Left lung (tissue), 10 donors: ENCODE data around the gene DIMT1. TPM values are rescaled to one million over a fixed set of nuclear protein-coding genes. Genes with fewer than 3 reads are reported as not detected.

Experiments used
- ATAC-seq: fragments of 200-7000 bp; cut with Tn5 transposase; one replicate; pipeline ENCODE4 v1.9.1; 2020; ENCODE audit warnings: moderate library complexity
- DNase-seq, 4 donors: peaks; one replicate each; pipeline ENCODE4 v3.0.0-alpha.2; 2013 to 2020
- H3K27ac ChIP-seq, 2 donors: fragments of 200-600 bp; sonication (generic) in 1 of 2; one replicate each; pipeline versions ENCODE4 v1.5.0 to v1.8.0; 2020 to 2021
- H3K27me3 ChIP-seq, 2 donors: fragments of 200-600 bp; sonication (generic) in 1 of 2; one replicate each; pipeline versions ENCODE4 v1.5.0 to v1.8.0; 2020 to 2021
- H3K36me3 ChIP-seq, 2 donors: fragments of 200-600 bp; sonication (generic) in 1 of 2; one replicate each; pipeline versions ENCODE4 v1.5.0 to v1.8.0; 2020 to 2021
- H3K4me1 ChIP-seq, 2 donors: fragments of 200-600 bp; one replicate each; pipeline ENCODE4 v1.8.0; 2021
- H3K4me3 ChIP-seq, 2 donors: fragments of 200-600 bp; sonication (generic) in 1 of 2; one replicate each; pipeline versions ENCODE4 v1.5.0 to v1.8.0; 2020 to 2021; ENCODE audit warnings: mild to moderate bottlenecking in 1 of 2
- H3K9me3 ChIP-seq, 2 donors: fragments of 200-600 bp; sonication (generic) in 1 of 2; one replicate each; pipeline versions ENCODE4 v1.5.0 to v1.8.0; 2020 to 2021
- intact Hi-C, 2 donors: fragments of 100-400 bp; cut with DNase I; formaldehyde crosslinking; loops; one replicate each; pipeline versions ENCODE4 v1.11.2 to v1.14.2; 2022
- polyA plus RNA-seq, 6 donors: library from polyadenylated mRNA; unstranded; fragments of 120-200 nt; gene quantifications; one replicate each; pipeline ENCODE4 v1.2.1, GENCODE V29; 2013; ENCODE audit not compliant: insufficient read length in 6 of 6
- total RNA-seq, 2 donors: library from RNA; stranded (reverse); fragmentation: NEBNext Ultra II Directional; extraction: Animal tissue kit (Norgen Biotek cat#: 25700); gene quantifications; one replicate each; pipeline ENCODE4 v1.2.1, GENCODE V29; 2021
- TF ChIP-seq, protein P1 (sequence below), 2 donors: fragments of 200-600 bp; sonication (generic) in 1 of 2; IDR thresholded peaks; one replicate each; pipeline versions ENCODE4 v1.5.0 to v1.8.0; 2021; ENCODE audit warnings: antibody characterized with exemption in 2 of 2
- donor health status: DM: no; HTN: yes; CAD: no.
- donor health status: DM: no; HTN: no; CAD: no.

Gene DIMT1
- total and polyA plus RNA-seq, 8 donors = 19.7 to 39.7 (median 34.8) TPM

DNA sequence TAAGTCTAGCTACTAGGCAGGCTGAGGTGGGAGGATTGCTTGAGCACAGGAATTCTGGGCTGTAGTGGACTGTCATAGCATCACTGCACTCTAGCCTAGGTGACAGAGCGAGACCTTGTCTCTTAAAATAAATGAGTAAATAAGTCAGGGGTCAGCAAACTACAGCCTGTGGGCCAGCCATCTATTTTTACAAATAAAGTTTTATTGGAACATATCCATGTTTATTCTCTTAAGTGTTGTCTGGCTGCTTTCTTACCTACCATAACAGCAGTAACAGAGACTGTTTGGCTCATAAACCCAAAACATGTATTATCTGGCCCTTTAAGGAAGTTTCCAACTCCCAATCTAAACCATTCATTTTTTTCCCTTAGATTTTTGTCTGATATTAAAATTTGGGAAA, 29.6 kb downstream of the DIMT1 start:
- Histone ChIP-seq H3K27ac (no peak overlapping the region), H3K4me3 (no peak overlapping the region), H3K36me3 (peaks cover 0 to 73% of the 10 kb centered on the region in 2 donors), H3K9me3 (no peaks in the 10 kb centered on the region), H3K4me1 (no peaks in the 10 kb centered on the region), H3K27me3 (no peaks in the 10 kb centered on the region)
- TF ChIP-seq, protein P1, sequence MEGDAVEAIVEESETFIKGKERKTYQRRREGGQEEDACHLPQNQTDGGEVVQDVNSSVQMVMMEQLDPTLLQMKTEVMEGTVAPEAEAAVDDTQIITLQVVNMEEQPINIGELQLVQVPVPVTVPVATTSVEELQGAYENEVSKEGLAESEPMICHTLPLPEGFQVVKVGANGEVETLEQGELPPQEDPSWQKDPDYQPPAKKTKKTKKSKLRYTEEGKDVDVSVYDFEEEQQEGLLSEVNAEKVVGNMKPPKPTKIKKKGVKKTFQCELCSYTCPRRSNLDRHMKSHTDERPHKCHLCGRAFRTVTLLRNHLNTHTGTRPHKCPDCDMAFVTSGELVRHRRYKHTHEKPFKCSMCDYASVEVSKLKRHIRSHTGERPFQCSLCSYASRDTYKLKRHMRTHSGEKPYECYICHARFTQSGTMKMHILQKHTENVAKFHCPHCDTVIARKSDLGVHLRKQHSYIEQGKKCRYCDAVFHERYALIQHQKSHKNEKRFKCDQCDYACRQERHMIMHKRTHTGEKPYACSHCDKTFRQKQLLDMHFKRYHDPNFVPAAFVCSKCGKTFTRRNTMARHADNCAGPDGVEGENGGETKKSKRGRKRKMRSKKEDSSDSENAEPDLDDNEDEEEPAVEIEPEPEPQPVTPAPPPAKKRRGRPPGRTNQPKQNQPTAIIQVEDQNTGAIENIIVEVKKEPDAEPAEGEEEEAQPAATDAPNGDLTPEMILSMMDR (IDR thresholded peaks at IDR 0.05) = no peak
- ATAC-seq (no peak), DNase-seq (no peak)
- intact Hi-C loops = no loop called here

DNA sequence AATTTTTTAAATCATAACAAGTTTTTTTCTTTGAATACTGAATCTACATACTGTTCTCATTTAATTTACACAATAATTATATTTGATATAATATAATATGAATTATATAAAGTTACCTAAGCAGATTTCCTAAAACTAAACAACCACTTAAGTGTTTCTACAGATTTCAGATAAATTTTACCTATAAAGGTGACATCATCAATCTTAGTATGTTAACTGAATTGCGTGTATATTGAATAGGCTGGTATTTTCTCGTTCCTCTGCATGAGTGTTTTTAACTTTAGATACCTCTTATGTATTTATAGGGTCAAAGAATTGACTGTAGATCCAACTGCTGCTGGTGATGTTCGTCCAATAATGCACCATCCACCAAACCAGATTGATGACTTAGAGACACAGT, 30.3 kb downstream of the DIMT1 start:
- ATAC-seq (no peak), DNase-seq (no peak)
- Histone ChIP-seq H3K27me3 (no peaks in the 10 kb centered on the region), H3K4me1 (no peaks in the 10 kb centered on the region), H3K27ac (no peak overlapping the region), H3K36me3 (peaks cover 0 to 69% of the 10 kb centered on the region in 2 donors), H3K4me3 (no peak overlapping the region), H3K9me3 (no peaks in the 10 kb centered on the region)
- intact Hi-C loops = no loop called here
- TF ChIP-seq, protein P1 (IDR thresholded peaks at IDR 0.05) = no peak

DNA sequence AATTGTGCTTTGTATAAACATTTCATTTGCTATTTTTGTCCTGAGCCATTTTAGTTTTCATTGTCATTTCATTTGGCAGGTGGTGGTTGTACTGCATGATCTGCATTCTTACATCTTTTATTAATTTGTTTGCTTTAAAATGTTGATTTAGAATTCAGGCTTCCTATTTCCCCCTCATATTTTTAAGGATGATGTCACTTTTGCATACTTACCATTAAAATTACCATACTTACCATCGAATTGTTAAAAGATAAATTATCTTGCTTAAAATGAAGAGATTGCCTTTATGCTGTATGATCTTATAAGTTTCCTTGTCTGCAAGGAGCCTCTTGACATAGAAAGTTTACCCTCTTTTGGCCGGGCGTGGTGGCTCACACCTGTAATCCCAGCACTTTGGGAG, 31.1 kb downstream of the DIMT1 start:
- intact Hi-C loops = no loop called here
- ATAC-seq = no peak
- H3K4me3 ChIP-seq = no peak overlapping the region
- H3K36me3 ChIP-seq = peaks cover 0 to 63% of the 10 kb centered on the region in 2 donors
- TF ChIP-seq, protein P1 (IDR thresholded peaks at IDR 0.05) = no peak
- H3K27me3 ChIP-seq = no peaks in the 10 kb centered on the region
- no peak for DNase-seq
- no peak overlapping the region for H3K27ac ChIP-seq
- no peaks in the 10 kb centered on the region for H3K4me1 ChIP-seq
- no peaks in the 10 kb centered on the region for H3K9me3 ChIP-seq

DNA sequence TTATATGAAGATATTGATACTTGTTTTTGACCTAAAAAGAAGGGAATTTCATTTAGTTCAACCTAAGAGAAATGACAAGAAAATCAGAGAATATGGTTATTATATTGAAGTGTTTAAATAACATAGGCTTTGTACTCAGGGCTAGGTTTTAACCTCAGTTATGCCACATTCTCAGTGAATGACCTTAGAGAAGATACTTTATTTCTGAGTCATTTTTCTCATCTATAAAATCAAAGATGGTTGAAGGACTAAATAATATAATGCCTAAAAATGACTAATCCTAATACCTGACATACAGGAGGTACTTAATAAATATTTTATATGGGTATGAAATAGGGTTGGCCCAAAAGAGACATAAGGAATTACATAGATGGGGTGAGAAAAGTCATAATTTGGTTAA, 32.3 kb downstream of the DIMT1 start:
- TF ChIP-seq, protein P1 (IDR thresholded peaks at IDR 0.05) = no peak
- Histone ChIP-seq H3K9me3 (no peaks in the 10 kb centered on the region), H3K27ac (no peak overlapping the region), H3K4me3 (no peak overlapping the region), H3K27me3 (no peaks in the 10 kb centered on the region), H3K36me3 (peaks cover 0 to 62% of the 10 kb centered on the region in 2 donors), H3K4me1 (no peaks in the 10 kb centered on the region)
- intact Hi-C loops = no loop called here
- DNase-seq (no peak), ATAC-seq (no peak)

DNA sequence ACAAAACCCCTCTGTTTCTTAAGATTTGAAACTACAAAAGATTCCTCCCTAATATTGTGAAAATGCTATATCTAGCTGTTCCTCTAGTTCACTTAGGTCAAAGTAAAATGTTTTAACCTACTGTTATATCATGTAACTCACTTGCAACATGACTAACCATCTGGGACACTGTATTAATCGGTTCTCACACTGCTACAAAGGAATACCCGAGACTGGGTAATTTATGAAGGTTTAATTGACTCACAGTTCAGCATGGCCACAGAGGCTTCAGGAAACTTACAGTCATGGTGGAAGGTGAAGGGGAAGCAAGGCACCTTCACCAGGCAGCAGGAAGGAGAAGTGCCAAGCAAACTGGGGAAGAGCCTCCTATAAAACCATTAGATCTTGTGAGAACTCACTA, 34.7 kb downstream of the DIMT1 start:
- TF ChIP-seq, protein P1 (IDR thresholded peaks at IDR 0.05) = no peak
- peaks cover 0 to 62% of the 10 kb centered on the region in 2 donors for H3K36me3 ChIP-seq
- ATAC-seq (no peak), DNase-seq (no peak)
- no peak overlapping the region for H3K4me3 ChIP-seq
- no peak overlapping the region for H3K27ac ChIP-seq
- H3K4me1 ChIP-seq = no peaks in the 10 kb centered on the region
- intact Hi-C loops = no loop called here
- H3K27me3 ChIP-seq = no peaks in the 10 kb centered on the region
- H3K9me3 ChIP-seq = no peaks in the 10 kb centered on the region
